ENCODE measurements around the gene SARNP. TPM values are rescaled to one million over a fixed set of nuclear protein-coding genes. Genes with fewer than 3 reads are reported as not detected.

SARNP gene
- total and polyA plus RNA-seq, 4 donors = 19.1 to 34.2 (median 25.6) TPM

GRCh38 chr12:55723516-55724225 is 93.9 kb downstream of the SARNP start:
- no peak for DNase-seq (ENCODE audit: low spot score)
- 44% methylated on average over 10 of the region's 10 CpGs for WGBS
- no peaks in the 10 kb centered on the region for H3K9me3 ChIP-seq (ENCODE audit: control insufficient read depth in 4 of 4, low read length in 3 of 4)
- peak overlapping the region in 1 of 2 donors; percentile 29 for H3K27ac ChIP-seq (ENCODE audit: low read depth in 1 of 2, low read length in 2 of 2)
- no peak overlapping the region for H3K4me3 ChIP-seq (ENCODE audit: low read depth in 1 of 3, low read length in 3 of 3)
- H3K4me1 ChIP-seq (ENCODE audit: control insufficient read depth in 4 of 4, insufficient read depth in 4 of 4, low read length in 3 of 4) = peaks cover 13 to 71% (median 51%) of the 10 kb centered on the region in 4 donors
- peaks cover 0 to 17% (median 9%) of the 10 kb centered on the region in 4 donors for H3K36me3 ChIP-seq (ENCODE audit: control insufficient read depth in 4 of 4, insufficient read depth in 3 of 4, low read depth in 1 of 4, low read length in 3 of 4)
- TF ChIP-seq HNF4A (conservative IDR thresholded peaks at IDR 0.05) (peak in 1 of 2 donors; percentile 20), RXRA (IDR thresholded peaks at IDR 0.05) (peak; percentile 15), RAD21 (IDR thresholded peaks at IDR 0.05) (no peak), REST (IDR thresholded peaks at IDR 0.05) (no peak), CTCF (IDR thresholded peaks at IDR 0.05; ENCODE audit: low read depth, low read length, missing input control) (no peak)
- H3K27me3 ChIP-seq (ENCODE audit: control insufficient read depth in 4 of 4, insufficient read depth in 4 of 4, low read length in 3 of 4) = no peaks in the 10 kb centered on the region
- no peak overlapping the region for H3K9ac ChIP-seq (ENCODE audit: low read depth in 1 of 2, low read length in 2 of 2)

GRCh38 chr12:55722948-55723347 is 94.6 kb downstream of the SARNP start:
- 93% methylated on average over 8 of the region's 8 CpGs for WGBS
- Histone ChIP-seq H3K9me3 (ENCODE audit: control insufficient read depth in 4 of 4, low read length in 3 of 4) (no peaks in the 10 kb centered on the region), H3K9ac (ENCODE audit: low read depth in 1 of 2, low read length in 2 of 2) (no peak overlapping the region), H3K36me3 (ENCODE audit: control insufficient read depth in 4 of 4, insufficient read depth in 3 of 4, low read depth in 1 of 4, low read length in 3 of 4) (peaks cover 0 to 17% (median 9%) of the 10 kb centered on the region in 4 donors), H3K4me1 (ENCODE audit: control insufficient read depth in 4 of 4, insufficient read depth in 4 of 4, low read length in 3 of 4) (peaks cover 13 to 72% (median 51%) of the 10 kb centered on the region in 4 donors), H3K27me3 (ENCODE audit: control insufficient read depth in 4 of 4, insufficient read depth in 4 of 4, low read length in 3 of 4) (no peaks in the 10 kb centered on the region), H3K27ac (ENCODE audit: low read depth in 1 of 2, low read length in 2 of 2) (peak overlapping the region in 1 of 2 donors; percentile 29), H3K4me3 (ENCODE audit: low read depth in 1 of 3, low read length in 3 of 3) (no peak overlapping the region)
- DNase-seq (ENCODE audit: low spot score) = no peak
- TF ChIP-seq MAX (IDR thresholded peaks at IDR 0.05) (no peak), ZBTB33 (IDR thresholded peaks at IDR 0.05) (no peak), REST (IDR thresholded peaks at IDR 0.05) (no peak), CTCF (IDR thresholded peaks at IDR 0.05; ENCODE audit: low read depth, low read length, missing input control) (no peak), JUND (IDR thresholded peaks at IDR 0.05) (no peak)
